Activated CD8-positive, alpha-beta T cell treated with anti-CD3 and anti-CD28 coated beads, Interleukin-2, amount 10 ng/mL, durations not matched to agents 7 days and 5 days (primary cell): ENCODE data around the gene NDST1. TPM values are rescaled to one million over a fixed set of nuclear protein-coding genes. Genes with fewer than 3 reads are reported as not detected.

Experiments used
- ATAC-seq: fragments of 150-1000 bp; cut with Tn5 transposase; one replicate; pipeline ENCODE4 v1.10.0; 2021; ENCODE audit warnings: moderate library complexity
- CTCF ChIA-PET: fragments of 350-600 bp; sonication (Branson Sonifier 250); formaldehyde crosslinking; loops from one replicate; lab custom pipeline; 2021; ENCODE audit warnings: antibody characterized with exemption; lab: Charles Lee
- POLR2A ChIA-PET: fragments of 350-600 bp; sonication (Branson Sonifier 250); formaldehyde crosslinking; loops from one replicate; lab custom pipeline; 2021; ENCODE audit warnings: antibody characterized with exemption; lab: Charles Lee
- DNase-seq: peaks from one replicate; pipeline ENCODE4 v3.0.0-alpha.2; 2020
- H3K27ac Mint-ChIP-seq: one replicate; pipeline ENCODE4 v1.8.0; 2021; ENCODE audit warnings: mild to moderate bottlenecking, mixed read lengths
- H3K27me3 Mint-ChIP-seq: one replicate; pipeline ENCODE4 v1.8.0; 2021; ENCODE audit warnings: low read depth, mixed read lengths
- H3K36me3 Mint-ChIP-seq: one replicate; pipeline ENCODE4 v1.8.0; 2021; ENCODE audit warnings: low read depth, mixed read lengths
- H3K4me1 Mint-ChIP-seq: one replicate; pipeline ENCODE4 v1.8.0; 2021; ENCODE audit warnings: low read depth, mixed read lengths
- H3K4me3 Mint-ChIP-seq: one replicate; pipeline ENCODE4 v1.8.0; 2021; ENCODE audit warnings: mild to moderate bottlenecking, mixed read lengths
- H3K9me3 Mint-ChIP-seq: one replicate; pipeline ENCODE4 v1.8.0; 2022; ENCODE audit warnings: mixed read lengths; ENCODE audit not compliant: insufficient read depth
- total RNA-seq, 2 experiments: library from RNA; stranded (reverse); gene quantifications; one replicate each; pipeline ENCODE4 v1.2.3, GENCODE V29; 2021

NDST1 gene
- total RNA-seq, 2 experiments from 2014 or later: 0.63 TPM

GRCh38 chr5:150553911-150554310, 46.0 kb downstream of the NDST1 start:
- no peaks in the 10 kb centered on the region for H3K36me3 Mint-ChIP-seq
- POLR2A ChIA-PET: no interaction called here
- H3K4me3 Mint-ChIP-seq: no peak overlapping the region
- H3K9me3 Mint-ChIP-seq: no peaks in the 10 kb centered on the region
- no peak overlapping the region for H3K27ac Mint-ChIP-seq
- no peak for ATAC-seq
- H3K27me3 Mint-ChIP-seq: no peaks in the 10 kb centered on the region
- CTCF ChIA-PET: interaction anchor here (0.9 kb wide), 1 partner anchor 611 kb away, joined by 3 read pairs; no protein-coding TSS in a partner anchor
- no peak for DNase-seq
- no peaks in the 10 kb centered on the region for H3K4me1 Mint-ChIP-seq

- CTCF ChIA-PET: interaction anchor here (0.8 kb wide), 1 partner anchor 10 kb away, joined by 3 read pairs; no protein-coding TSS in a partner anchor
Measured at GRCh38 chr5:150554857-150555256, 46.9 kb downstream of the NDST1 start.

DNA sequence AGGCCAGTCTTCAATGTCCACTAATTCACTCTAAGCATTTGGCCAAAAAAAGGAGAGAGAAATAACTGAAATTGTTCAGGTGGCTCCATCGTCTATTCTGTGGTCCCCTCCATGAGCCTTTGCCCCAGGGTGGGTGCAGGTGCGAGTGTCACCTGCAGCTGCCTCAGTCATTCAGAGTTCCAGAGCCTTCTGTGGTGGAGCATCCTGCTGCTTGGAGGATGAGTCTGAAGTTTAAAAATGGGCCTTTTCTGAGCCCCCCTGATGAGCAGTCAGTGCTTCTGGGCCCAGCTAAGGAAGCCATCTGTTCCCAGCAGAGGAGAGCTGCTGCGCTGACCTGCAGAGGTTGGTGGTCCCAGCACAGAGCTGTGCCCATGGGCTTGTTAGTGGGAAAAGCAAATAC, 48.2 kb downstream of the NDST1 start:
- CTCF ChIA-PET: interaction anchor here (2.0 kb wide), 1 partner anchor 290 kb away, joined by 8 read pairs; the partner anchor contains the start of gene IRGM
- ATAC-seq: no peak
- Mint-ChIP-seq H3K4me1 (no peaks in the 10 kb centered on the region), H3K4me3 (no peak overlapping the region), H3K9me3 (no peaks in the 10 kb centered on the region), H3K36me3 (no peaks in the 10 kb centered on the region), H3K27ac (no peak overlapping the region), H3K27me3 (no peaks in the 10 kb centered on the region)
- DNase-seq: no peak
- POLR2A ChIA-PET: no interaction called here

More at GRCh38 chr5:150554857-150555256, 46.9 kb downstream of the NDST1 start:
- POLR2A ChIA-PET: no interaction called here
- Mint-ChIP-seq H3K4me1 (no peaks in the 10 kb centered on the region), H3K27ac (no peak overlapping the region), H3K9me3 (no peaks in the 10 kb centered on the region), H3K4me3 (no peak overlapping the region), H3K27me3 (no peaks in the 10 kb centered on the region), H3K36me3 (no peaks in the 10 kb centered on the region)
- ATAC-seq: no peak
- DNase-seq: no peak

- H3K27ac Mint-ChIP-seq: no peak overlapping the region
- POLR2A ChIA-PET: no interaction called here
- no peaks in the 10 kb centered on the region for H3K4me1 Mint-ChIP-seq
- DNase-seq (no peak), ATAC-seq (no peak)
- H3K9me3 Mint-ChIP-seq: no peaks in the 10 kb centered on the region
- no peak overlapping the region for H3K4me3 Mint-ChIP-seq
- no peaks in the 10 kb centered on the region for H3K27me3 Mint-ChIP-seq
- H3K36me3 Mint-ChIP-seq: no peaks in the 10 kb centered on the region
- CTCF ChIA-PET: interaction anchor here (0.6 to 2.0 kb wide), 4 partner anchors 46 to 289 kb away, joined by 3 to 8 read pairs (median 4); partner anchors contain the start of gene IRGM
Measured at GRCh38 chr5:150556859-150557508, 49.1 kb downstream of the NDST1 start.

- Mint-ChIP-seq H3K4me3 (no peak overlapping the region), H3K27ac (no peak overlapping the region), H3K27me3 (no peaks in the 10 kb centered on the region), H3K9me3 (no peaks in the 10 kb centered on the region), H3K36me3 (no peaks in the 10 kb centered on the region), H3K4me1 (no peaks in the 10 kb centered on the region)
- ATAC-seq: no peak
- CTCF ChIA-PET: interaction anchor here (0.6 to 2.0 kb wide), 4 partner anchors 46 to 289 kb away, joined by 3 to 8 read pairs (median 4); partner anchors contain the start of gene IRGM
- no peak for DNase-seq
- POLR2A ChIA-PET: no interaction called here
Measured at GRCh38 chr5:150557509-150557872, 49.6 kb downstream of the NDST1 start.

DNA sequence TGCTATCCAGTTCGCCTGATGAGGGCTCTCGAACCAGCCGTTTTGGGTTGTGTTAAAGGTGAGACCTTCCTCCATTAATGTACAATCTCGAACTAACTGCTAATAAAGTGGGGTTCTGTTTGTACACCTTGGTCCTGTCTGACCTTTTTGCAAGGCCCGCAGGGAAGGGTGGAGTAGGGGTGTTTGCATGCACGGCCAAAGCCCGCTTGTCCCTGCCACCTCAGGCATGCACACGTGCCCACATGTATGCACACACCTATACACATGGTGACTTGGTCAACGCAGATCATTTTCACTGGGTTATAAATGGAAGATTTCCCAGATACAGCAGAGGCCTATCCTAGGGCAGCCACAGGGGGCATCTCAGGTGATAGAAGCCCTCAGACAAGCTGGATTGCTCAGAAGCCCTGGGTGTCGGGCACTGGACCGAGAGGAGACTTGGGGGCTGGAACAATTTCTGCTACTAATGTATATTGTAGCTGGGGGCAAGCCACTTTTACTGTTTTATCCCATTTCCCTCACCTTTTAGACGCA, 50.2 kb downstream of the NDST1 start:
- Mint-ChIP-seq H3K9me3 (no peaks in the 10 kb centered on the region), H3K27me3 (peaks cover 2% of the 10 kb centered on the region), H3K4me1 (peaks cover 4% of the 10 kb centered on the region), H3K4me3 (no peak overlapping the region), H3K36me3 (no peaks in the 10 kb centered on the region), H3K27ac (no peak overlapping the region)
- POLR2A ChIA-PET: no interaction called here
- ATAC-seq: no peak
- DNase-seq: no peak
- CTCF ChIA-PET: interaction anchor here (1.0 to 2.0 kb wide), 4 partner anchors 9 to 432 kb away, joined by 3 to 8 read pairs (median 6); partner anchors contain the start of gene IRGM

DNA sequence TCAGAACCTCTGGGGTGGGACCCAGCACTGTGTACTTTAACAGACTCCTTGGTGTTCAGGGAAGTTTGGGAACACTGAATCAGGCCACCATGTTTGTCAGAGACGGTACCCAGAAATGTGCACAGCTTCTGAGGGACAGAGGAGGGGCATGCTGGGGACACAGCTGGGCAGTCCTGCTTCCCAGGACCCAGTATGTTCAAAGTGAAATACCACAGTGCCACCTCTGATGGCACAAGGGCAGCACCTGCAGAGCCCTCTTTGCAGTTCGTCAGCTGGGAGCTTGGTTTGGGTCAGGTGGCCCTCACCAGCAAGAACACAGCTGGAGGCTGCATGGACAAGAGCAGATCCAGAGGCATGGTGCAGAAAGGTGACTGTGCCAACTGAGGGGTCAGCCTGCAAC, 51.2 kb downstream of the NDST1 start:
- Mint-ChIP-seq H3K4me1 (peaks cover 4% of the 10 kb centered on the region), H3K27me3 (peaks cover 2% of the 10 kb centered on the region), H3K4me3 (no peak overlapping the region), H3K36me3 (no peaks in the 10 kb centered on the region), H3K9me3 (no peaks in the 10 kb centered on the region), H3K27ac (no peak overlapping the region)
- no peak for DNase-seq
- POLR2A ChIA-PET: no interaction called here
- no peak for ATAC-seq
- CTCF ChIA-PET: interaction anchor here (1.0 to 3.8 kb wide), 10 partner anchors 10 to 606 kb away, joined by 3 to 42 read pairs (median 8); partner anchors contain the start of genes IRGM and SMIM3

DNA sequence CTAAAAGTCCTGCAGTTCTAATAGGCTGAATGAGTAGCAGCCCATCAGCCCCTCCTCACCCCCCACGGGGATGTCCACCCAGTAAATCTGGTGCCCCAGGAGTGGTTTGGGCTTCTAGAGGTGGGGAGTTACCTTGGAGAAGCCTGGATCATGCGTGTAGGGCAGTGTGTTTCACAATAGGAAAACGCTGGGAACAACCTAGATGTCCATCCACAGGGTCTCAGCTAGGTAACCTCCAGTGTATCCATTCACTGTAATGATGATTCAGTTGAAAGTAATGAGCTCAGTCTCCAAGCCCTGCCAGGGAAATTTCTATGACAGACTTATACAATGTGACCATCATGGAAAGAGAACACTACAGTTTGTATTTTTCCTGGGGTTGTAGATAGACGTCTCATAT, 51.8 kb downstream of the NDST1 start:
- POLR2A ChIA-PET: no interaction called here
- Mint-ChIP-seq H3K4me3 (no peak overlapping the region), H3K36me3 (no peaks in the 10 kb centered on the region), H3K4me1 (peaks cover 4% of the 10 kb centered on the region), H3K27me3 (peaks cover 2% of the 10 kb centered on the region), H3K9me3 (no peaks in the 10 kb centered on the region), H3K27ac (no peak overlapping the region)
- ATAC-seq (no peak), DNase-seq (no peak)
- CTCF ChIA-PET: interaction anchor here (0.6 to 3.8 kb wide), 17 partner anchors 10 to 606 kb away, joined by 3 to 42 read pairs (median 5); partner anchors contain the start of genes IRGM and SMIM3

GRCh38 chr5:150560401-150561191, 52.7 kb downstream of the NDST1 start:
- Mint-ChIP-seq H3K27me3 (peaks cover 2% of the 10 kb centered on the region), H3K36me3 (no peaks in the 10 kb centered on the region), H3K27ac (no peak overlapping the region), H3K4me1 (peaks cover 4% of the 10 kb centered on the region), H3K4me3 (no peak overlapping the region), H3K9me3 (no peaks in the 10 kb centered on the region)
- POLR2A ChIA-PET: no interaction called here
- ATAC-seq (peak; percentile 94), DNase-seq (peak; percentile 91)
- CTCF ChIA-PET: interaction anchor here (0.6 to 3.8 kb wide), 27 partner anchors 8 to 605 kb away, joined by 3 to 42 read pairs (median 4); partner anchors contain the start of genes IRGM, RBM22 and SMIM3

DNA sequence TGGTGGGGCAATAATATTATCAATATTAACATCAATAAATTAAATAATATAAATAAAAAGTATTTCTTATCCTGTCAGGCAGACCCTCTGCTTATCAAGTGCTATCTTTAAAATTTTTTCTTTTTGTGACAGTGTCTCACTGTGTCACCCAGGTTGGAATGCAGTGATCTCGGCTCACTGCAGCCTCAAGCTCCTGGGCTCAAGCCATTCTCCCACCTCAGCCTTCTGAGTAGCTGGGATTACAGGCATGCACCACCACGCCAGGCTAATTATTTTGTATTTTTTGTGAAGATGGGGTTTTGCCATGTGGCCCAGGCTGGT, 53.2 kb downstream of the NDST1 start:
- H3K4me1 Mint-ChIP-seq: peaks cover 4% of the 10 kb centered on the region
- ATAC-seq (no peak), DNase-seq (no peak)
- H3K27ac Mint-ChIP-seq: no peak overlapping the region
- no peaks in the 10 kb centered on the region for H3K9me3 Mint-ChIP-seq
- no peak overlapping the region for H3K4me3 Mint-ChIP-seq
- CTCF ChIA-PET: interaction anchor here (0.6 to 3.8 kb wide), 19 partner anchors 9 to 604 kb away, joined by 3 to 42 read pairs (median 4); partner anchors contain the start of genes IRGM, RBM22 and SMIM3
- no peaks in the 10 kb centered on the region for H3K36me3 Mint-ChIP-seq
- peaks cover 2% of the 10 kb centered on the region for H3K27me3 Mint-ChIP-seq
- POLR2A ChIA-PET: no interaction called here

DNA sequence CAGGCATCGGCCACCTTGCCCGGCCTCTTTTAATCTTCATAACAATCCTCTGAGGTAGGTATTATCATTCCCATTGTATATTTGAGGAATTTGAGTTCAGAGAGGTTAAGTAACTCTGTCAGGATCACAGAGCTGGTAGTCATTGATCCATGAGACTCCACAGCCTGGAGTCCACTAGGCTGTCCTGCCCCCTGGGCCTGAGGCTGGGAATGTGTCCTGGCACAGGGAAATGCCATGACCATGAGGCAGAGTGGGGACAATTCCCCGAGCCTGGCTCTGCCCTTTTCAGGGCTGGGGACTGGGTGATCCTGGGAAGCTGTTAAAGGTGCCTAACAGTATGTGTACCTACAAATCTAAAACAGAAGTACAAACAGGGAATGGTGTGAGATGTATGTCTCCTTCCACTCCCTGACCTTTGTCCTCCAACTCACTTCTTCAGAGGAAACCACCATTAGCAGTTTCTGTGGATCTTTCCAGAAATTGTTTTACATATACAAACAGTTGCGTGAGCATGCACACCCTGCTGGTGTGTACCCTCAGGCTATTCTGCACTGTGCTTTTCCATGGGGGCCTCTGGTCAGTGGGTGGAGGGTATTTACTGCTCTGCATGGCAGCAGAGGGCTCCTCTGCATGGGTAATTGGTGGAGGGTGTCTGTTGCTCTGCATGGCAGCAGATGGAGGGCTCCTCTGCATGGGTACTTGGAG, 53.8 kb downstream of the NDST1 start:
- Mint-ChIP-seq H3K27me3 (peaks cover 2% of the 10 kb centered on the region), H3K27ac (no peak overlapping the region), H3K9me3 (no peaks in the 10 kb centered on the region), H3K4me3 (no peak overlapping the region), H3K4me1 (peaks cover 4% of the 10 kb centered on the region), H3K36me3 (no peaks in the 10 kb centered on the region)
- ChIA-PET POLR2A (no interaction called here), CTCF (interaction anchor here (0.6 to 3.8 kb wide), 11 partner anchors 11 to 413 kb away, joined by 3 to 42 read pairs (median 3); partner anchors contain the start of genes IRGM and SMIM3)
- no peak for ATAC-seq
- DNase-seq: no peak
